Skeletal muscle tissue (tissue), 4 donors: Measurements from ENCODE around the gene CD109. TPM values are rescaled to one million over a fixed set of nuclear protein-coding genes. Genes with fewer than 3 reads are reported as not detected.
A peak's percentile ranks its signal among the peaks of the same experiment; 100 is the strongest.
"Not testable (repeated sequence)": the region's sequence is repeated elsewhere in the genome, so short reads cannot be mapped to it uniquely, and the experiment has no call there.

ENCODE experiments used
- H3K27ac ChIP-seq: one replicate; pipeline ENCODE4 v1.7.0; 2013; ENCODE audit warnings: mild to moderate bottlenecking, low read depth, low read length, inconsistent platforms
- H3K27me3 ChIP-seq, 3 donors: one replicate each; pipeline ENCODE4 v1.7.0; 2013; ENCODE audit warnings: low read length in 3 of 3; ENCODE audit not compliant: control insufficient read depth in 3 of 3, insufficient read depth in 3 of 3
- H3K36me3 ChIP-seq, 3 donors: one replicate each; pipeline ENCODE4 v1.7.0; 2013; ENCODE audit warnings: low read length in 3 of 3; ENCODE audit not compliant: control insufficient read depth in 3 of 3, insufficient read depth in 3 of 3
- H3K4me1 ChIP-seq, 3 donors: one replicate each; pipeline ENCODE4 v1.7.0; 2013; ENCODE audit warnings: low read length in 3 of 3, mild to moderate bottlenecking in 3 of 3; ENCODE audit not compliant: control insufficient read depth in 3 of 3, insufficient read depth in 3 of 3
- H3K4me3 ChIP-seq, 3 donors: one replicate each; pipeline ENCODE4 v1.7.0; 2013; ENCODE audit warnings: low read length in 3 of 3
- H3K9ac ChIP-seq, 3 donors: one replicate each; pipeline ENCODE4 v1.7.0; 2013; ENCODE audit warnings: low read length in 3 of 3, mild to moderate bottlenecking in 3 of 3, moderate library complexity in 2 of 3, low read depth in 1 of 3
- H3K9me3 ChIP-seq, 3 donors: one replicate each; pipeline ENCODE4 v1.7.0; 2013; ENCODE audit warnings: low read length in 3 of 3; ENCODE audit not compliant: control insufficient read depth in 3 of 3
- total RNA-seq: library from RNA; depleted of rRNA; stranded (reverse); fragments of >200 nt; gene quantifications from one replicate; pipeline ENCODE4 v1.2.3, GENCODE V29; 2014
- donor health status: Osteomylitis.

Gene CD109
- total RNA-seq, 1 donor from 2014 or later: 19.3 TPM

DNA sequence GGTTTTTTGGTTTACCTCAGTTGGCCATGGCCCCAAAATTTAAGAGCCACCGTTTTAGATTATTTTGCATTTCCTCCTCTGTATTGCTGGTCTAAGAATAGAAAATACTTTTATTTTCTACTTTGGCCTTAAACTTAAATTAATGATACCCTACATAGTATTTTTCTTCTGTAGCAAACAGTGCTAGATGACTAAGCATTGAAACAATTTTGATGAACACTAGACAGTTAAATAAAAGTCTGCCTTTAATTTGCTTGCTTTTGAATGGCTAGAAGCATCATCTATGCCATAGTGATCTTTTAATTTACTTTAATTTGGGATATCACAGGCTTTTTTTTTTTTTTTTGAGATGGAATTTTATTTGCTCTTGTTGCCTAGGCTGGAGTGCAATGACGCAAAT lies 106.4 kb downstream of the CD109 start:
- Histone ChIP-seq H3K9me3 (no peaks in the 10 kb centered on the region), H3K9ac (no peak overlapping the region), H3K27ac (no peak overlapping the region), H3K4me1 (no peaks in the 10 kb centered on the region), H3K4me3 (no peak overlapping the region), H3K27me3 (no peaks in the 10 kb centered on the region), H3K36me3 (peaks cover 0 to 2% (median 0%) of the 10 kb centered on the region in 3 donors)

DNA sequence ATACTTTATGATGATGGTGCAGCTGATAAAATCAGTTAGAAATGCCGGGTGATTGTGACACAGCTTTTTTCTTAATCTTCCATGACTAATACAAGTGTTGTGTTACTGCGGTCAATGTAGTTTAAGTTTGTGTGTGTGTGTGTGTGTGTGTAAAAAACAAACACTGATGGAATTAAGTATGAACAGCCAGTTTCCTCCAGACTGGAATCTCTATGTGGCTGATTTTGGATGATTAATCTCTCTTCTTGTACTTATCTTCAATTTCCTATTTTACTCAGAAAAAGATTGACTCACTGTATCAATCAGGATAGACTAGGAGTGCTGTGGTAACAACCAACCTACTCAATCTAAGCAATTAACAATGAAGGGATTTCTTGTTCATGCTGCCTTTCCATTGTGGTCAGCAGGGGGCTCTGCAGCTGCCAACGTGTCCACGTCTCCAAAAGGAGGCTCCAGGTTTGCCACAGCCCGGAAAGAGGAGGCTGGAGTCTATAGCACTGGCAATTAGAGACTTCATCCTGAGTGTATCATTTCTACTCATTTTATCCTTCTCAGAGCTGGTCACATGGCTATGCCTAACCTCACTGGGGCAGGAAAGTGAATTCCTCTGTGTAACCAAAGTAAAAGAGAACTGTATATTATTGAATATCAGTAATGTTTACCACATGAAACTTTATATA lies 107.7 kb downstream of the CD109 start:
- Histone ChIP-seq H3K36me3 (peaks cover 0 to 2% (median 0%) of the 10 kb centered on the region in 3 donors), H3K9ac (no peak overlapping the region), H3K27me3 (no peaks in the 10 kb centered on the region), H3K4me3 (no peak overlapping the region), H3K4me1 (no peaks in the 10 kb centered on the region), H3K27ac (no peak overlapping the region), H3K9me3 (no peaks in the 10 kb centered on the region)

DNA sequence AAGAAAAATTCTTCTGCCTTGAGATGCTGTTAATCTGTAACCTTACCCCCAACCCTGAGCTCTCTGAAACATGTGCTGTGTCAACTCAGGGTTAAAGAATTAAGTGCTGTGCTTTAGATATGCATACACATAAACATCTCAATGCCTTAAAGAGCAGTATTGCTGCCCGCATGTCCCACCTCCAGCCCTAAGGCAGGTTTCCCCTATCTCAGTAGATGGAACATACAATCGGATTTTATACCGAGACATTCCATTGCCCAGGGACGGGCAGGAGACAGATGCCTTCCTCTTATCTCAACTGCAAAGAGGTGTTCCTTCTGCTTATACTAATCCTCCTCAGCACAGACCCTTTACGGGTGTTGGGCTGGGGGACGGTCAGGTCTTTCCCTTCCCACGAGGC lies 109.2 kb downstream of the CD109 start:
- H3K9ac ChIP-seq, H3K36me3 ChIP-seq, H3K27ac ChIP-seq, H3K9me3 ChIP-seq, H3K27me3 ChIP-seq, H3K4me3 ChIP-seq, H3K4me1 ChIP-seq: not testable (repeated sequence)

DNA sequence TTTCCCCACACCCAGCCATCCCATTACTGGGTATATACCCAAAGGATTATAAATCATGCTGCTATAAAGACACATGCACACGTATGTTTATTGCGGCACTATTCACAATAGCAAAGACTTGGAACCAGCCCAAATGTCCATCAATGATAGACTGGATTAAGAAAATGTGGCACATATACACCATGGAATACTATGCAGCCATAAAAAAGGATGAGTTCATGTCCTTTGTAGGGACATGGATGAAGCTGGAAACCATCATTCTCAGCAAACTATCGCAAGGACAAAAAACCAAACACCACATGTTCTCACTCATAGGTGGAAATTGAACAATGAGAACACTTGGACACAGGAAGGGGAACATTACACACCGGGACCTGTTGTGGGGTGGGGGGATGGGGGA lies 110.0 kb downstream of the CD109 start:
- H3K4me1 ChIP-seq, H3K9me3 ChIP-seq, H3K27me3 ChIP-seq, H3K4me3 ChIP-seq, H3K27ac ChIP-seq, H3K36me3 ChIP-seq, H3K9ac ChIP-seq: not testable (repeated sequence)

DNA sequence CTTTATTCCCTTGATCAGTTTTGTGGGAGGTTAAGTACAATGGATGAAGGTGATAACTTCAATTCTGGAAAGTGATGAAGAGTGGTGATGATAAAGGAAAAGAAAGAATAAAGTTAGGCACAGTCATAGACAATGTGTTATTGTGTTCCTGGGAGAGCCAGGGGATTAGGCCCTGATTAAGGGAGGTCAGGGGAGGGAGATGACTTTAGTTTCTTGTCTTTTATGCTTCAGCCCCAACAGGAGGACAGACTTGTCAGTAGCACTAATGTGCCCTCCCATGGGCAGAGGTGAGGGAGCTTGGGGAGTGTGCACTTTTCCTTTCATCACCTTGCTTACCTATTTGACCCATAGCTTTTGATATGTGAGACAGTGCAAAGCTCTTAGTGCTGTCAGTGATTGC lies 115.7 kb downstream of the CD109 start:
- H3K4me3 ChIP-seq: no peak overlapping the region
- H3K9me3 ChIP-seq: no peaks in the 10 kb centered on the region
- no peak overlapping the region for H3K27ac ChIP-seq
- H3K4me1 ChIP-seq: no peaks in the 10 kb centered on the region
- peaks cover 0 to 2% (median 0%) of the 10 kb centered on the region in 3 donors for H3K36me3 ChIP-seq
- no peaks in the 10 kb centered on the region for H3K27me3 ChIP-seq
- H3K9ac ChIP-seq: no peak overlapping the region

DNA sequence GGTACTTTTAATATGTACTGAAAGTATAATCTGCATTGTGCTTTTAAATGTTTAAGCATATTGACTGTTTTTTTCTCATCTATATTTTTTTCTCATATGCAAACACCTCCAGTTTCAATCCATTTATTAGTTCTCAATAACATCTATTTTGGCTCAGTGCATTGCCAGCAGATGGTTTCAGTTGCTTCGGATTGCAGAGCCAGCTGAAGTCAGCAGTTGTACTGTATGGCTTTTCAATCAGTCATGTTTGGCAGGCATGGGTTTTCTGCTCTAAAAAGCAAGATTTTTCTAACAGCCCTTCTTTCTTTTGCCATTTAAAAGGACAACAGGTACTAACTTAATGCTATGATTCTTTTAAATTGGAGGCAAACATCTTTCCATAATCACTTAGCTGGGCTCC lies 121.2 kb downstream of the CD109 start:
- no peaks in the 10 kb centered on the region for H3K27me3 ChIP-seq
- H3K27ac ChIP-seq: no peak overlapping the region
- H3K36me3 ChIP-seq: no peaks in the 10 kb centered on the region
- no peak overlapping the region for H3K4me3 ChIP-seq
- no peaks in the 10 kb centered on the region for H3K9me3 ChIP-seq
- no peak overlapping the region for H3K9ac ChIP-seq
- H3K4me1 ChIP-seq: no peaks in the 10 kb centered on the region

DNA sequence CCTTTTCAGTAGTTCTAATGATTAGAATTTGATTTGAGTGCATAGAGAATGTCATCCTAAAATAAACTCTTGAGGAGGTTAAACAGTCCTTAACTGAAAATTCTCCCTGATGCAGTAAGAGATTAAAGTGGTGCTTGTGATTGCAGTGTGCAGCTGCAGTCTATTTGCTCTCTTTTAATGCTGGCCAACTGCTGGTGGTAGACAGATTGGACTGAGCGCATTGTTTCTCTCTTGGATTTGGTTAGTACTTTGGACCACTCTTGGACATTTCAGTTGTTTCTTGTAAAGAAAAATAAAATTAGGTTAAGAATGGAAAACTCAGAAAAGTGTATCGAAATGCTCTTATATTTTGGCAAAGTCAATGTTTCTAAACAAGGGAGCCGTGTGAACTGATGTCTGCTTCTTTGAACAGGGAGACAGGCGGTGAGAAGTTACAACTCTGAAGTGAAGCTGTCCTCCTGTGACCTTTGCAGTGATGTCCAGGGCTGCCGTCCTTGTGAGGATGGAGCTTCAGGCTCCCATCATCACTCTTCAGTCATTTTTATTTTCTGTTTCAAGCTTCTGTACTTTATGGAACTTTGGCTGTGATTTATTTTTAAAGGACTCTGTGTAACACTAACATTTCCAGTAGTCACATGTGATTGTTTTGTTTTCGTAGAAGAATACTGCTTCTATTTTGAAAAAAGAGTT lies 127.2 kb downstream of the CD109 start:
- Histone ChIP-seq H3K9ac (no peak overlapping the region), H3K27me3 (no peaks in the 10 kb centered on the region), H3K36me3 (no peaks in the 10 kb centered on the region), H3K27ac (no peak overlapping the region), H3K4me3 (peak overlapping the region in 1 of 3 donors; percentile 14), H3K4me1 (no peaks in the 10 kb centered on the region), H3K9me3 (no peaks in the 10 kb centered on the region)

DNA sequence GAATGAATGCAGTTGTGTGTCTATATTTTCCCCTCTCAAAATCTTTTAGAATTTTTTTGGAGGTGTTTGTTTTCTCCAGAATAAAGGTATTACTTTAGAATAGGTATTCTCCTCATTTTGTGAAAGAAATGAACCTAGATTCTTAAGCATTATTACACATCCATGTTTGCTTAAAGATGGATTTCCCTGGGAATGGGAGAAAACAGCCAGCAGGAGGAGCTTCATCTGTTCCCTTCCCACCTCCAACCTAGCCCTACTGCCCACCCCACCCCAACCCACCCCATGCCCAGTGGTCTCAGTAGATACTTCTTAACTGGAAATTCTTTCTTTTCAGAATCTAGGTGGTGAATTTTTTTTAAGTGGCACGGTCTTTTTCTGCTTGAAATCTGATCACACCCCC lies 127.8 kb downstream of the CD109 start:
- Histone ChIP-seq H3K9ac (no peak overlapping the region), H3K4me1 (no peaks in the 10 kb centered on the region), H3K36me3 (no peaks in the 10 kb centered on the region), H3K4me3 (no peak overlapping the region), H3K27me3 (no peaks in the 10 kb centered on the region), H3K9me3 (no peaks in the 10 kb centered on the region), H3K27ac (no peak overlapping the region)

DNA sequence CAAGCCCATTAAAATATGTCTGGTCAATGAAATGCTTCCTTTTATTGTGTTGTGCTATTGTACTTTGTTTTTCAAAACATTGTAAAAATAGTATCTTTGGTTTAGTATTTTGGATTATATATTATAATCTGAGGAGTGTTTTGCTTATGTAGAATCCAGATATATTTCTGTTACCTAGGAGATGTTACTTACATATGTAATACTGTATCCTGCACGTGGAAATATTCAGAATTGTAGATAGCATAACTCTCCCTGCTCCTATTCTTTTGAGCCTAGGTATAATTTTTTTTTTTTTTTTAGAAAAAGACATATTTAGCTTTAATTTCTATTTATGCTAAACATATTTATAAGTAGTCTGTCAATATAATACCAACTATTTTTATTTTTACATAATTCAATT lies 130.6 kb downstream of the CD109 start:
- Histone ChIP-seq H3K9me3 (no peaks in the 10 kb centered on the region), H3K4me1 (no peaks in the 10 kb centered on the region), H3K9ac (no peak overlapping the region), H3K4me3 (no peak overlapping the region), H3K27me3 (no peaks in the 10 kb centered on the region), H3K36me3 (no peaks in the 10 kb centered on the region), H3K27ac (no peak overlapping the region)

DNA sequence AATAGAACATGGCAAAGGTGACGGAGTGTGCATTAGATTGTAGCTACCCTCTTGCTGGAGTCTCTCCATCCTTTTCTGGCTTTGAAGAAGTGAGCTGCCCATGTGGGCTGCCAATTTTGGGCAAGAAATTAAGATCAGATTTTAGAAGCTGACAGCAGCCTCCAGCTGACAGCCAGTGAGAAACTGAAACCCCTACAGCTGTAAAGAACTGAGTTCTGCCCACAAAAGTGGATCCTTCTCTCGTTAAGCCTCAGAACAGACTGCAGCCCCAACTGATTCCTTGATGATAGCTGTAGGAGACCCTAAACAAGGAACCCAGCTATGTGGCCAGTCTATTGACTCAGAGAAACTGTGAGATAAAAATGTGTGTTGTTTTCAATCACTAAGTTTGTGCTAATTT lies 134.1 kb downstream of the CD109 start:
- Histone ChIP-seq H3K4me3 (no peak overlapping the region), H3K27me3 (no peaks in the 10 kb centered on the region), H3K27ac (no peak overlapping the region), H3K4me1 (no peaks in the 10 kb centered on the region), H3K36me3 (no peaks in the 10 kb centered on the region), H3K9me3 (no peaks in the 10 kb centered on the region), H3K9ac (no peak overlapping the region)
